Measurements from ENCODE around the gene STXBP1. TPM values are rescaled to one million over a fixed set of nuclear protein-coding genes. Genes with fewer than 3 reads are reported as not detected.

The STXBP1 gene
- total and polyA plus RNA-seq, 2 of the 8 experiments (the other 6 are each of a cell fraction or from before 2014, with no cell fraction given) = 11.5 to 60.9 TPM

GRCh38 chr9:127633216-127633862 lies 21.3 kb downstream of the STXBP1 start:
- Histone ChIP-seq H3K9ac (replicated peaks in 1 of 4; ENCODE audit: extremely low read depth in 1 of 4, low read depth in 3 of 4, low read length in 3 of 4) (no peak overlapping the region), H3K9me3 (ENCODE audit: insufficient read depth in 2 of 2, low read depth in 1 of 2, low read length in 1 of 2) (no peaks in the 10 kb centered on the region), H3K56ac (replicated peaks; ENCODE audit: insufficient read length, low read depth, low read length) (no peak overlapping the region), H2BK12ac (ENCODE audit: low read depth, low read length) (peak overlapping the region; percentile 65; the same call in 1 of the 2 replicates), H3K18ac (ENCODE audit: extremely low read depth, low read length) (no peak overlapping the region), H3K4ac (replicated peaks; ENCODE audit: insufficient read length, low read depth, low read length) (no peak overlapping the region), H3K23ac (ENCODE audit: insufficient read length) (no peak overlapping the region), H3K4me3 (ENCODE audit: extremely low read depth in 1 of 4, insufficient read depth in 2 of 4, low read depth in 3 of 4, low read length in 4 of 4) (no peak overlapping the region), H3K36me3 (ENCODE audit: control insufficient read depth in 2 of 4, insufficient read depth in 4 of 4, low read length in 3 of 4) (no peaks in the 10 kb centered on the region), H2AK5ac (ENCODE audit: low read depth, low read length) (no peak overlapping the region), H3K4me1 (replicated peaks in 1 of 4; ENCODE audit: control insufficient read depth in 3 of 4, insufficient read depth in 4 of 4, low read length in 3 of 4) (peaks cover 13 to 19% (median 15%) of the 10 kb centered on the region in 4 experiments), H4K5ac (ENCODE audit: insufficient read length, low read depth, low read length) (no peak overlapping the region), H3K14ac (ENCODE audit: insufficient read length) (no peak overlapping the region), H4K91ac (replicated peaks; ENCODE audit: insufficient read length, low read length) (no peak overlapping the region), H4K8ac (ENCODE audit: extremely low read depth, insufficient read depth, low read length) (no peak overlapping the region), H3K4me2 (ENCODE audit: insufficient read depth in 1 of 2, low read depth in 2 of 2, low read length in 2 of 2) (no peak overlapping the region), H3K79me1 (ENCODE audit: low read depth, low read length) (0 out of 2 replicates have a peak, but pooled peaks cover 2% of the 10 kb centered on the region), H2BK20ac (ENCODE audit: low read length) (no peak overlapping the region), H3K23me2 (ENCODE audit: low read depth, low read length) (no peaks in the 10 kb centered on the region), H3K79me2 (ENCODE audit: control insufficient read depth in 1 of 2, insufficient read depth in 2 of 2, low read length in 2 of 2) (peaks cover 0 to 9% of the 10 kb centered on the region in 2 experiments; a peak in 1 of 4 replicates), H2BK15ac (ENCODE audit: low read length) (no peak overlapping the region), H2BK5ac (ENCODE audit: low read depth, low read length) (peak overlapping the region; percentile 85; the same call in 1 of the 2 replicates), H2AFZ (ENCODE audit: low read length) (no peak overlapping the region), H3K27me3 (replicated peaks in 1 of 4; ENCODE audit: control insufficient read depth in 3 of 4, extremely low read depth in 1 of 4, insufficient read depth in 3 of 4, low read length in 3 of 4) (no peaks in the 10 kb centered on the region), H3K27ac (ENCODE audit: low read depth, low read length) (no peak overlapping the region), H4K20me1 (replicated peaks in 1 of 2; ENCODE audit: control insufficient read depth in 1 of 2, insufficient read depth in 2 of 2, low read length in 2 of 2) (no peaks in the 10 kb centered on the region), H2BK120ac (replicated peaks; ENCODE audit: low read depth, low read length) (no peak overlapping the region)
- ChIA-PET POLR2A (ENCODE audit: partially characterized antibody) (interaction anchor here (1.0 to 1.8 kb wide), 7 partner anchors 13 to 185 kb away, joined by 3 to 9 read pairs (median 4); no protein-coding TSS in a partner anchor), CTCF (ENCODE audit: partially characterized antibody) (interaction anchor here (0.5 to 2.6 kb wide), 14 partner anchors 11 to 708 kb away, joined by 3 to 9 read pairs (median 4); no protein-coding TSS in a partner anchor)
- FAIRE-seq (no peak), DNase-seq (ENCODE audit: low read depth in 1 of 2, low spot score in 2 of 2) (no peak)
- 86% methylated on average over 13 of the region's 13 CpGs; no CpG with 5 or more reads in 1 of the 2 experiments for WGBS, 2 experiments (ENCODE audit: extremely low coverage in 1 of 2, insufficient coverage in 1 of 2, insufficient read length in 1 of 2, insufficient replicate concordance in 2 of 2, low coverage in 1 of 2, low lambda C conversion rate in 2 of 2, missing lambda C conversion rate in 1 of 2)
- no peak for TF ChIP-seq POLR2A (IDR thresholded peaks at IDR 0.05; ENCODE audit: control extremely low read depth in 1 of 2, low read depth in 2 of 2, low read length in 2 of 2)
- no peak for TF ChIP-seq SUZ12 (IDR thresholded peaks at IDR 0.05; ENCODE audit: low read length)
- TF ChIP-seq NANOG (IDR thresholded peaks at IDR 0.05; ENCODE audit: insufficient read depth, low read depth, low read length, poor library complexity, severe bottlenecking) = no peak
- TF ChIP-seq KDM4A (IDR thresholded peaks at IDR 0.05; ENCODE audit: low read depth, low read length, severe bottlenecking) = no peak
- no peak for TF ChIP-seq CEBPB (IDR thresholded peaks at IDR 0.05; ENCODE audit: low read depth, low read length)
- TF ChIP-seq BRCA1 (IDR thresholded peaks at IDR 0.05; ENCODE audit: low read depth, low read length) = no peak
- TF ChIP-seq POLR2AphosphoS5 (IDR thresholded peaks at IDR 0.05; ENCODE audit: low read depth, low read length) = no peak
- TF ChIP-seq POU5F1 (IDR thresholded peaks at IDR 0.05; ENCODE audit: low read depth, low read length) = no peak
- no peak for TF ChIP-seq CBX8 (IDR thresholded peaks at IDR 0.05; ENCODE audit: borderline replicate concordance, low read depth, low read length)
- TF ChIP-seq KDM5A (IDR thresholded peaks at IDR 0.05; ENCODE audit: low read length) = no peak
- no peak for TF ChIP-seq CHD1 (IDR thresholded peaks at IDR 0.05; ENCODE audit: low read depth, low read length)
- TF ChIP-seq KDM1A (IDR thresholded peaks at IDR 0.05; ENCODE audit: borderline replicate concordance, low read length) = no peak
- TF ChIP-seq JUND (IDR thresholded peaks at IDR 0.05; ENCODE audit: low read length) = no peak
- no peak for TF ChIP-seq SIN3A (conservative IDR thresholded peaks at IDR 0.05 in 1 of 2, IDR thresholded peaks at IDR 0.05 in 1 of 2; ENCODE audit: low read depth in 1 of 2, low read length in 2 of 2)
